IgD-negative memory B cell (primary cell): ENCODE results near the gene FRMD4A. TPM values are rescaled to one million over a fixed set of nuclear protein-coding genes. Genes with fewer than 3 reads are reported as not detected.

Experiments used
- H3K27ac Mint-ChIP-seq, 3 donors: one replicate each; pipeline ENCODE4 v1.8.0; 2020 to 2022; ENCODE audit warnings: mild to moderate bottlenecking in 3 of 3, mixed read lengths in 3 of 3, moderate library complexity in 1 of 3
- H3K27me3 Mint-ChIP-seq: one replicate; pipeline ENCODE4 v1.8.0; 2021; ENCODE audit warnings: mixed read lengths
- H3K36me3 Mint-ChIP-seq: one replicate; pipeline ENCODE4 v1.8.0; 2020; ENCODE audit warnings: mild to moderate bottlenecking, mixed read lengths
- H3K4me1 Mint-ChIP-seq, 3 donors: one replicate each; pipeline ENCODE4 v1.8.0; 2020 to 2022; ENCODE audit warnings: mixed read lengths in 3 of 3, mild to moderate bottlenecking in 1 of 3
- H3K4me3 Mint-ChIP-seq, 4 donors: one replicate each; pipeline ENCODE4 v1.8.0; 2020 to 2022; ENCODE audit warnings: mild to moderate bottlenecking in 4 of 4, mixed read lengths in 4 of 4, moderate library complexity in 3 of 4
- H3K9me3 Mint-ChIP-seq, 3 donors: one replicate each; pipeline ENCODE4 v1.8.0; 2020 to 2021; ENCODE audit warnings: mixed read lengths in 3 of 3, mild to moderate bottlenecking in 1 of 3
- polyA plus RNA-seq: library from polyadenylated mRNA; unstranded; fragments of 300-500 nt; fragmentation: Illumina TruSeq; gene quantifications from one replicate; pipeline ENCODE4 v1.2.3, GENCODE V29; 2021

Gene FRMD4A
- polyA plus RNA-seq, 1 donor from 2014 or later: 1.7 TPM

GRCh38 chr10:14326581-14326980 lies 4.1 kb downstream of the FRMD4A start:
- Mint-ChIP-seq H3K27me3 (peaks cover 22% of the 10 kb centered on the region), H3K27ac (no peak overlapping the region)

GRCh38 chr10:14325325-14325955 lies 5.3 kb downstream of the FRMD4A start:
- no peaks in the 10 kb centered on the region for H3K36me3 Mint-ChIP-seq
- no peak overlapping the region for H3K4me3 Mint-ChIP-seq
- peaks cover 0 to 4% (median 0%) of the 10 kb centered on the region in 3 donors for H3K4me1 Mint-ChIP-seq
- H3K27ac Mint-ChIP-seq: no peak overlapping the region
- peaks cover 0 to 2% (median 0%) of the 10 kb centered on the region in 3 donors for H3K9me3 Mint-ChIP-seq
- H3K27me3 Mint-ChIP-seq: peaks cover 21% of the 10 kb centered on the region

More at GRCh38 chr10:14326581-14326980, 4.1 kb downstream of the FRMD4A start:
- Mint-ChIP-seq H3K9me3 (peaks cover 0 to 2% (median 0%) of the 10 kb centered on the region in 3 donors), H3K4me3 (no peak overlapping the region), H3K4me1 (peaks cover 0 to 4% (median 0%) of the 10 kb centered on the region in 3 donors), H3K36me3 (no peaks in the 10 kb centered on the region)

- Mint-ChIP-seq H3K27me3 (peaks cover 16% of the 10 kb centered on the region), H3K9me3 (peaks cover 0 to 2% (median 0%) of the 10 kb centered on the region in 3 donors), H3K36me3 (no peaks in the 10 kb centered on the region), H3K4me1 (no peaks in the 10 kb centered on the region), H3K27ac (no peak overlapping the region), H3K4me3 (no peak overlapping the region)
These were observed 8.1 kb downstream of the FRMD4A start for GRCh38 chr10:14322526-14323188.

- Mint-ChIP-seq H3K36me3 (no peaks in the 10 kb centered on the region), H3K27ac (no peak overlapping the region), H3K4me3 (no peak overlapping the region), H3K4me1 (no peaks in the 10 kb centered on the region), H3K9me3 (peaks cover 0 to 2% (median 2%) of the 10 kb centered on the region in 3 donors), H3K27me3 (peaks cover 11% of the 10 kb centered on the region)
These were observed 12.7 kb downstream of the FRMD4A start for GRCh38 chr10:14318007-14318406.

- Mint-ChIP-seq H3K27ac (no peak overlapping the region), H3K4me3 (no peak overlapping the region), H3K4me1 (no peaks in the 10 kb centered on the region), H3K36me3 (no peaks in the 10 kb centered on the region), H3K9me3 (peaks cover 0 to 2% (median 0%) of the 10 kb centered on the region in 3 donors), H3K27me3 (peaks cover 10% of the 10 kb centered on the region)
These were observed 18.7 kb downstream of the FRMD4A start for GRCh38 chr10:14312014-14312413.

GRCh38 chr10:14311206-14311957 lies 19.3 kb downstream of the FRMD4A start:
- peaks cover 8% of the 10 kb centered on the region for H3K27me3 Mint-ChIP-seq
- H3K4me1 Mint-ChIP-seq: peaks cover 0 to 4% (median 0%) of the 10 kb centered on the region in 3 donors
- no peak overlapping the region for H3K4me3 Mint-ChIP-seq
- no peak overlapping the region for H3K27ac Mint-ChIP-seq
- H3K36me3 Mint-ChIP-seq: no peaks in the 10 kb centered on the region
- peaks cover 0 to 2% (median 0%) of the 10 kb centered on the region in 3 donors for H3K9me3 Mint-ChIP-seq

GRCh38 chr10:14309593-14309992 lies 21.1 kb downstream of the FRMD4A start:
- H3K27me3 Mint-ChIP-seq: peaks cover 7% of the 10 kb centered on the region
- H3K4me1 Mint-ChIP-seq: peaks cover 0 to 4% (median 2%) of the 10 kb centered on the region in 3 donors
- H3K27ac Mint-ChIP-seq: no peak overlapping the region
- no peak overlapping the region for H3K4me3 Mint-ChIP-seq
- peaks cover 0 to under 1% (median 0%) of the 10 kb centered on the region in 3 donors for H3K9me3 Mint-ChIP-seq
- no peaks in the 10 kb centered on the region for H3K36me3 Mint-ChIP-seq

GRCh38 chr10:14306190-14306589 lies 24.5 kb downstream of the FRMD4A start:
- Mint-ChIP-seq H3K36me3 (no peaks in the 10 kb centered on the region), H3K27me3 (peaks cover 18% of the 10 kb centered on the region), H3K4me3 (no peak overlapping the region), H3K4me1 (peaks cover 0 to 4% (median 2%) of the 10 kb centered on the region in 3 donors), H3K27ac (no peak overlapping the region), H3K9me3 (no peaks in the 10 kb centered on the region)

- no peak overlapping the region for H3K4me3 Mint-ChIP-seq
- no peak overlapping the region for H3K27ac Mint-ChIP-seq
- no peaks in the 10 kb centered on the region for H3K9me3 Mint-ChIP-seq
- peaks cover 0 to 4% (median 2%) of the 10 kb centered on the region in 3 donors for H3K4me1 Mint-ChIP-seq
- peaks cover 11% of the 10 kb centered on the region for H3K27me3 Mint-ChIP-seq
- H3K36me3 Mint-ChIP-seq: no peaks in the 10 kb centered on the region
These were observed 26.7 kb downstream of the FRMD4A start for GRCh38 chr10:14304046-14304445.

- H3K27ac Mint-ChIP-seq: no peak overlapping the region
- H3K4me3 Mint-ChIP-seq: no peak overlapping the region
- no peaks in the 10 kb centered on the region for H3K36me3 Mint-ChIP-seq
- H3K9me3 Mint-ChIP-seq: peaks cover 0 to 2% (median 0%) of the 10 kb centered on the region in 3 donors
- peaks cover 15% of the 10 kb centered on the region for H3K27me3 Mint-ChIP-seq
- peaks cover 0 to 4% (median 2%) of the 10 kb centered on the region in 3 donors for H3K4me1 Mint-ChIP-seq
These were observed 28.7 kb downstream of the FRMD4A start for GRCh38 chr10:14302035-14302434.

GRCh38 chr10:14299556-14299955 lies 31.2 kb downstream of the FRMD4A start:
- Mint-ChIP-seq H3K27ac (no peak overlapping the region), H3K9me3 (peaks cover 0 to 2% (median 0%) of the 10 kb centered on the region in 3 donors), H3K4me1 (peaks cover 0 to 4% (median 0%) of the 10 kb centered on the region in 3 donors), H3K27me3 (peaks cover 20% of the 10 kb centered on the region), H3K4me3 (no peak overlapping the region), H3K36me3 (no peaks in the 10 kb centered on the region)

- H3K27ac Mint-ChIP-seq: no peak overlapping the region
- H3K9me3 Mint-ChIP-seq: peaks cover 8 to 18% (median 8%) of the 10 kb centered on the region in 3 donors
- H3K4me3 Mint-ChIP-seq: no peak overlapping the region
- peaks cover 11% of the 10 kb centered on the region for H3K27me3 Mint-ChIP-seq
- H3K4me1 Mint-ChIP-seq: peaks cover 0 to 4% (median 0%) of the 10 kb centered on the region in 3 donors
- H3K36me3 Mint-ChIP-seq: no peaks in the 10 kb centered on the region
These were observed 34.5 kb downstream of the FRMD4A start for GRCh38 chr10:14296065-14296709.

GRCh38 chr10:14294347-14295059 lies 36.2 kb downstream of the FRMD4A start:
- Mint-ChIP-seq H3K27ac (no peak overlapping the region), H3K27me3 (peaks cover 11% of the 10 kb centered on the region), H3K4me3 (no peak overlapping the region), H3K36me3 (no peaks in the 10 kb centered on the region), H3K9me3 (peaks cover 8 to 30% (median 21%) of the 10 kb centered on the region in 3 donors), H3K4me1 (peaks cover 0 to 4% (median 0%) of the 10 kb centered on the region in 3 donors)

- Mint-ChIP-seq H3K9me3 (peaks cover 8 to 30% (median 21%) of the 10 kb centered on the region in 3 donors), H3K36me3 (no peaks in the 10 kb centered on the region), H3K4me3 (no peak overlapping the region), H3K27me3 (peaks cover 7% of the 10 kb centered on the region), H3K27ac (no peak overlapping the region), H3K4me1 (peaks cover 0 to 4% (median 0%) of the 10 kb centered on the region in 3 donors)
These were observed 37.2 kb downstream of the FRMD4A start for GRCh38 chr10:14293526-14293925.
